ENCODE data around the gene CLK1. TPM values are rescaled to one million over a fixed set of nuclear protein-coding genes. Genes with fewer than 3 reads are reported as not detected.
"Not testable (repeated sequence)": the region's sequence is repeated elsewhere in the genome, so short reads cannot be mapped to it uniquely, and the experiment has no call there.

Gene CLK1
- total and polyA plus RNA-seq, 12 donors: 34.4 to 2,325 (median 84.8) TPM

- WGBS, 4 donors: 0 to 1% (median 0%) methylated on average over 39 to 50 of the region's 50 CpGs
- peak; percentile 95 to 98 (median 98) for DNase-seq
- intact Hi-C loops (cut with DNase I): no loop called here
Observed at GRCh38 chr2:200888704-200889625, 24.5 kb upstream of the CLK1 start, which contains the start of the genes NIF3L1 and PPIL3. Gene NIF3L1 (plus strand): TSS chr2:200889371. CDS start chr2:200891944, 2,573 bp downstream. Gene PPIL3 (minus strand): TSS chr2:200889077. CDS start chr2:200887615, 1,462 bp downstream.

GRCh38 chr2:200881715-200882249 is 17.3 kb upstream of the CLK1 start:
- H3K4me3 ChIP-seq; DNase-seq; H3K27me3 ChIP-seq; intact Hi-C loops (cut with DNase I); H3K27ac ChIP-seq; H3K9me3 ChIP-seq (replicated peaks in 1 of 3); H3K4me1 ChIP-seq (replicated peaks in 1 of 2): not testable (repeated sequence)
- 79 to 92% (median 89%) methylated on average over 2 of the region's 2 CpGs for WGBS, 4 donors
- H3K36me3 ChIP-seq (replicated peaks in 1 of 2): peaks cover 0 to 69% of the 10 kb centered on the region in 2 donors

More at GRCh38 chr2:200888704-200889625, 24.5 kb upstream of the CLK1 start, which contains the start of the genes NIF3L1 and PPIL3:
- Histone ChIP-seq H3K36me3 (replicated peaks in 1 of 2) (peaks cover 0 to 24% of the 10 kb centered on the region in 2 donors), H3K9me3 (replicated peaks in 1 of 3) (no peaks in the 10 kb centered on the region), H3K27me3 (no peaks in the 10 kb centered on the region), H3K4me3 (peak within 1 kb of the TSS; percentile 4 to 94 (median 76)), H3K27ac (peak within 1 kb of the TSS; percentile 91 to 99 (median 96)), H3K4me1 (replicated peaks in 1 of 2) (peaks cover 8 to 26% of the 10 kb centered on the region in 2 donors)
- TF ChIP-seq CTCF (IDR thresholded peaks at IDR 0.05): peak in 1 of 6 experiments; percentile 9
- peak; percentile 30 to 70 for TF ChIP-seq POLR2A (IDR thresholded peaks at IDR 0.05)

GRCh38 chr2:200878289-200878880 is 13.9 kb upstream of the CLK1 start:
- 86 to 98% (median 92%) methylated on average over 2 of the region's 2 CpGs for WGBS, 4 donors
- intact Hi-C loops (cut with DNase I): no loop called here
- Histone ChIP-seq H3K4me1 (replicated peaks in 1 of 2) (peaks cover 0 to under 1% of the 10 kb centered on the region in 2 donors), H3K27ac (no peak overlapping the region), H3K27me3 (no peaks in the 10 kb centered on the region), H3K9me3 (replicated peaks in 1 of 3) (no peaks in the 10 kb centered on the region), H3K4me3 (no peak overlapping the region), H3K36me3 (replicated peaks in 1 of 2) (peaks cover 0 to 66% of the 10 kb centered on the region in 2 donors)
- no peak for TF ChIP-seq CTCF (IDR thresholded peaks at IDR 0.05)
- no peak for TF ChIP-seq POLR2A (IDR thresholded peaks at IDR 0.05)
- no peak for DNase-seq

- intact Hi-C loops (cut with DNase I): no loop called here
- TF ChIP-seq POLR2A (IDR thresholded peaks at IDR 0.05) (no peak), CTCF (IDR thresholded peaks at IDR 0.05) (no peak)
- Histone ChIP-seq H3K4me1 (replicated peaks in 1 of 2) (peaks cover 0 to 4% of the 10 kb centered on the region in 2 donors), H3K27me3 (no peaks in the 10 kb centered on the region), H3K36me3 (replicated peaks in 1 of 2) (peaks cover 0 to 57% of the 10 kb centered on the region in 2 donors), H3K27ac (no peak overlapping the region), H3K4me3 (no peak overlapping the region), H3K9me3 (replicated peaks in 1 of 3) (no peaks in the 10 kb centered on the region)
- no peak for DNase-seq
Observed at GRCh38 chr2:200877443-200877842, 13.0 kb upstream of the CLK1 start.

Measured in adrenal gland (tissue), 12 donors.